OCI-LY7 (cell line): ENCODE data around the gene NAA60. TPM values are rescaled to one million over a fixed set of nuclear protein-coding genes. Genes with fewer than 3 reads are reported as not detected.

Experiments
- BruUV-seq: library from RNA; stranded (reverse); fragments of 400-500 nt; replicated peaks from 2 replicates; lab custom pipeline; 2021; lab: Mats Ljungman, UMichigan
- CTCF ChIA-PET: fragments of 300-600 bp; sonication (Branson Sonifier 250); formaldehyde crosslinking; loops from one replicate; lab custom pipeline; 2022; ENCODE audit warnings: antibody characterized with exemption; ENCODE audit not compliant: unreplicated experiment; lab: Charles Lee
- POLR2A ChIA-PET: fragments of 300-600 bp; sonication (Branson Sonifier 250); formaldehyde crosslinking; loops from one replicate; lab custom pipeline; 2022; ENCODE audit warnings: antibody characterized with exemption; lab: Charles Lee
- DNase-seq: peaks from one replicate; pipeline ENCODE4 v3.0.0-alpha.2; 2015; ENCODE audit warnings: low spot score
- H2AFZ ChIP-seq: fragments of 200-600 bp; sonication (generic), shearing (Covaris generic); 2 replicates; pipeline ENCODE4 v1.6.1; 2014; ENCODE audit warnings: mild to moderate bottlenecking, antibody characterized with exemption, low read length, moderate library complexity
- H3K27ac ChIP-seq: fragments of 200-600 bp; sonication (generic); 2 replicates; pipeline ENCODE4 v1.5.1; 2014; ENCODE audit warnings: mixed run types, low read depth, mild to moderate bottlenecking, moderate library complexity, low read length, inconsistent platforms; ENCODE audit not compliant: poor library complexity, severe bottlenecking
- H3K36me3 ChIP-seq: fragments of 200-600 bp; sonication (generic); 2 replicates; pipeline ENCODE4 v1.6.1; 2014; ENCODE audit warnings: mild to moderate bottlenecking, antibody characterized with exemption, low read length, moderate library complexity, mixed read lengths; ENCODE audit not compliant: insufficient read depth
- H3K4me1 ChIP-seq: fragments of 200-600 bp; sonication (generic); 2 replicates; pipeline ENCODE4 v1.5.1; 2014; ENCODE audit warnings: mild to moderate bottlenecking, low read length; ENCODE audit not compliant: insufficient read depth, poor library complexity, severe bottlenecking
- H3K4me2 ChIP-seq: fragments of 200-600 bp; sonication (generic); 2 replicates; pipeline ENCODE4 v1.6.1; 2014; ENCODE audit warnings: mild to moderate bottlenecking, low read length
- H3K4me3 ChIP-seq: fragments of 200-600 bp; sonication (generic); 2 replicates; pipeline ENCODE4 v1.5.1; 2014; ENCODE audit warnings: mild to moderate bottlenecking, low read depth, low read length; ENCODE audit not compliant: poor library complexity, severe bottlenecking
- H3K79me2 ChIP-seq: fragments of 200-600 bp; sonication (generic); 2 replicates; pipeline ENCODE4 v1.6.1; 2016; ENCODE audit warnings: low read depth, mild to moderate bottlenecking, low read length, moderate library complexity, mixed read lengths; ENCODE audit not compliant: insufficient read depth
- H3K9me2 ChIP-seq: fragments of 200-600 bp; sonication (generic); 2 replicates; pipeline ENCODE4 v1.6.1; 2016; ENCODE audit warnings: mild to moderate bottlenecking, low read length, mixed read lengths; ENCODE audit not compliant: insufficient read depth
- H3K9me3 ChIP-seq: fragments of 200-600 bp; sonication (generic); 2 replicates; pipeline ENCODE4 v1.6.1; 2014; ENCODE audit warnings: mild to moderate bottlenecking, mixed run types, low read length, mixed read lengths
- H4K20me1 ChIP-seq: fragments of 200-600 bp; sonication (generic); 2 replicates; pipeline ENCODE4 v1.6.1; 2014; ENCODE audit warnings: mild to moderate bottlenecking, antibody characterized with exemption, low read length, moderate library complexity, mixed read lengths; ENCODE audit not compliant: insufficient read depth
- EZH2phosphoT487 ChIP-seq: fragments of 200-600 bp; sonication (generic); IDR thresholded peaks from 2 replicates; pipeline ENCODE4 v1.6.1; 2018; ENCODE audit warnings: low read depth, borderline replicate concordance, mild to moderate bottlenecking, mixed run types, antibody characterized with exemption, low read length, moderate library complexity, mixed read lengths
- intact Hi-C: fragments of 100-400 bp; cut with micrococcal nuclease; formaldehyde crosslinking; loops from one replicate; pipeline ENCODE4 v1.10.0; 2022; ENCODE audit not compliant: unreplicated experiment
- total RNA-seq, 2 experiments: library from RNA; depleted of rRNA in 1 of 2; stranded (reverse); fragments of >200 nt in 1 of 2; shearing (Covaris generic) in 1 of 2; gene quantifications; 2 replicates each; pipeline ENCODE4 v1.2.3, GENCODE V29; 2014 to 2022
- TF ChIP-seq, protein P1 (sequence below): fragments of 200-600 bp; sonication (generic); conservative IDR thresholded peaks from 2 replicates; pipeline ENCODE4 v1.5.1; 2014; ENCODE audit warnings: mild to moderate bottlenecking, antibody characterized with exemption, low read length, moderate library complexity, mixed read lengths

The NAA60 gene
- total RNA-seq, 2 experiments from 2014 or later = 24.8 to 40.1 TPM

DNA sequence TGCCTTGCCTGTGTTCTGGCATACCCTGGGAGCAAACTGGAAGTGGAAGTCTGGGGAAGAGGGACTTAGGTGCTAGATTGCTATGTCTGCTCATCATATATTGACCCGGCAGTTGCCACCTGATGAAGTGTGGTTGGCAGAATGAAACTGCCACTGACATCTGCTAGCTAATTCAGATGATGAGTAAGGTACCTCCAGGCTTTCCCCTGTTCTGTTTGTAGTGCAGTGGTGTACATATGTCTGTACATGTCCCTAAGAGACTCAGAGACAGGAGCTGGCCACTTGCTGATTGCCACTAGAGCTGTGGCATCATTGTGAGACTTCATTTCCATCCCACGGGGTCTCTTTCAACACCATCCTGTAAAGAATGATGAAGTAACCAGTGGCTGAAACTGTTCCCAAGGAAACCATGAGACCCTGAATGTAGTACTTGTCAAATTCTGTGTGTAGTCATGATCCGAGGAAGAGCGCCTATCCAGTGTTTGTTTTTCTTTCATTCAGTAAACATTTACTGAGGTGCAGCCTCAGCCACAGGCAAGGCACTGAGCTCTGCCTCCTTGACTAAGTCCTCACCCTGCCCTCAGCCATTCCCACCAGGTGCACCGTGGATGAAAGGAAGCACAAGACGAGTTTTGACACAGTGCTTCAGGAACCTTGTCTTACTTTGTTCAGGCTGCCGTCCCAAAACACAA lies 70.6 kb downstream of the NAA60 start:
- no peak overlapping the region for H2AFZ ChIP-seq
- H3K79me2 ChIP-seq = no peaks in the 10 kb centered on the region
- CTCF ChIA-PET = interaction anchor here (0.6 kb wide), 1 partner anchor 545 kb away, joined by 3 read pairs; no protein-coding TSS in a partner anchor
- intact Hi-C loops = no loop called here
- H3K9me3 ChIP-seq = no peaks in the 10 kb centered on the region
- H3K4me2 ChIP-seq = no peak overlapping the region
- POLR2A ChIA-PET = interaction anchor here (0.5 to 0.6 kb wide), 2 partner anchors 23 to 1077 kb away, joined by 3 to 5 read pairs; no protein-coding TSS in a partner anchor
- no peak for DNase-seq
- peaks cover 4% of the 10 kb centered on the region; the same call in 1 of the 2 replicates for H3K36me3 ChIP-seq
- TF ChIP-seq, protein P1, sequence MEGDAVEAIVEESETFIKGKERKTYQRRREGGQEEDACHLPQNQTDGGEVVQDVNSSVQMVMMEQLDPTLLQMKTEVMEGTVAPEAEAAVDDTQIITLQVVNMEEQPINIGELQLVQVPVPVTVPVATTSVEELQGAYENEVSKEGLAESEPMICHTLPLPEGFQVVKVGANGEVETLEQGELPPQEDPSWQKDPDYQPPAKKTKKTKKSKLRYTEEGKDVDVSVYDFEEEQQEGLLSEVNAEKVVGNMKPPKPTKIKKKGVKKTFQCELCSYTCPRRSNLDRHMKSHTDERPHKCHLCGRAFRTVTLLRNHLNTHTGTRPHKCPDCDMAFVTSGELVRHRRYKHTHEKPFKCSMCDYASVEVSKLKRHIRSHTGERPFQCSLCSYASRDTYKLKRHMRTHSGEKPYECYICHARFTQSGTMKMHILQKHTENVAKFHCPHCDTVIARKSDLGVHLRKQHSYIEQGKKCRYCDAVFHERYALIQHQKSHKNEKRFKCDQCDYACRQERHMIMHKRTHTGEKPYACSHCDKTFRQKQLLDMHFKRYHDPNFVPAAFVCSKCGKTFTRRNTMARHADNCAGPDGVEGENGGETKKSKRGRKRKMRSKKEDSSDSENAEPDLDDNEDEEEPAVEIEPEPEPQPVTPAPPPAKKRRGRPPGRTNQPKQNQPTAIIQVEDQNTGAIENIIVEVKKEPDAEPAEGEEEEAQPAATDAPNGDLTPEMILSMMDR = no peak
- TF ChIP-seq EZH2phosphoT487 = no peak
- no peaks in the 10 kb centered on the region for H4K20me1 ChIP-seq
- H3K4me1 ChIP-seq = no peaks in the 10 kb centered on the region
- no peaks in the 10 kb centered on the region for H3K9me2 ChIP-seq
- no peak overlapping the region for H3K4me3 ChIP-seq
- no TSS peak for BruUV-seq
- no peak overlapping the region for H3K27ac ChIP-seq

DNA sequence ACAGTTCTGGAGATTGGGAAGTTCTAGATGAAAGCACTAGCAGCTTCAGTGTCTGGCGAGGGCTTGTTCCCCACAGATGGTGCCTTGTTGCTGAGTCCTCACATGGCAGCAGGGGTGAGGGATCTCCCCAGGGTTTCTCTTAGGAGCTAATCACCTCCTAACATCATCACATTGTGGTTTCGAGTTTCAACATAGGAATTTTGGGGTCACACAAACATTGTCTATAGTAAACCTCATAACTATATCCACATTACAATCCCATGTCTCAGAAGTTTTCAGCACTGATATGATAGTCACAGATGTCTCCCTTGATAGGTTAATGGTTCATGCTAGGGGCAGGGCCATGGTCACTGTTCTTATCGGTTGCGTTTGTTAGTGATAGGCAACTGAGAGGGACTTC lies 71.1 kb downstream of the NAA60 start:
- H2AFZ ChIP-seq = no peak overlapping the region
- H3K4me1 ChIP-seq = no peaks in the 10 kb centered on the region
- H3K9me2 ChIP-seq = no peaks in the 10 kb centered on the region
- H4K20me1 ChIP-seq = no peaks in the 10 kb centered on the region
- no TSS peak for BruUV-seq
- H3K9me3 ChIP-seq = no peaks in the 10 kb centered on the region
- no peak overlapping the region for H3K4me2 ChIP-seq
- no peak overlapping the region for H3K27ac ChIP-seq
- no peak overlapping the region for H3K4me3 ChIP-seq
- ChIA-PET CTCF (no interaction called here), POLR2A (interaction anchor here (0.6 kb wide), 1 partner anchor 23 kb away, joined by 3 read pairs; no protein-coding TSS in a partner anchor)
- intact Hi-C loops = no loop called here
- no peaks in the 10 kb centered on the region for H3K79me2 ChIP-seq
- TF ChIP-seq, protein P1 = no peak
- TF ChIP-seq EZH2phosphoT487 = no peak
- peaks cover 4% of the 10 kb centered on the region; the same call in 1 of the 2 replicates for H3K36me3 ChIP-seq
- no peak for DNase-seq

DNA sequence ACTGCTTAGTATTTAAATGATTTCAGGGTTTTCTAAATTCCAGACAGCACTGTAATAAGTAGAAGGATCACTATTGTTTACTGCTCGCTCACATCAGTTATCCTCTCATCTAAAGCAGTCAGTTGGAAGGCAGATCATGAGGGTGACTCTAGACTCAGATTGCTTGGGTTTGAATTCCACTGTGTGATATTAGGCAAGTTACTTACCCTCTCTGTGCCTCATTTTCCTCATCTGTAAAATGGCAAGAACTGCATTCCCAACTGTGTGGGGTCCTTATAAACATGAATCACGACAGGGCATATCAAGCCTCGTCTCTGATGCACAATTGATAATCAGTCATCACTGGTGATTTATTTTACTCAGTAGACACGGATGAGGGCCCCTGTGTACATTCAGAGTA lies 72.4 kb downstream of the NAA60 start:
- BruUV-seq = no TSS peak
- H3K4me3 ChIP-seq = no peak overlapping the region
- POLR2A ChIA-PET = no interaction called here
- no peaks in the 10 kb centered on the region for H3K79me2 ChIP-seq
- peaks cover 4% of the 10 kb centered on the region; the same call in 1 of the 2 replicates for H3K36me3 ChIP-seq
- no peaks in the 10 kb centered on the region for H3K9me2 ChIP-seq
- H3K4me2 ChIP-seq = no peak overlapping the region
- no peaks in the 10 kb centered on the region for H4K20me1 ChIP-seq
- H3K27ac ChIP-seq = no peak overlapping the region
- CTCF ChIA-PET = no interaction called here
- no peaks in the 10 kb centered on the region for H3K4me1 ChIP-seq
- DNase-seq = no peak
- TF ChIP-seq, protein P1 = no peak
- TF ChIP-seq EZH2phosphoT487 = no peak
- H3K9me3 ChIP-seq = no peaks in the 10 kb centered on the region
- intact Hi-C loops = no loop called here
- H2AFZ ChIP-seq = no peak overlapping the region
